Nasal cavity respiratory epithelium epithelial cell of viscerocranial mucosa (primary cell): ENCODE results near the gene ZW10. TPM values are rescaled to one million over a fixed set of nuclear protein-coding genes. Genes with fewer than 3 reads are reported as not detected.

Experiments used
- total RNA-seq: library from RNA; depleted of rRNA; stranded (reverse); fragments of >200 nt; gene quantifications from 2 replicates; pipeline ENCODE4 v1.2.3, GENCODE V29; 2014

ZW10 gene, protein sequence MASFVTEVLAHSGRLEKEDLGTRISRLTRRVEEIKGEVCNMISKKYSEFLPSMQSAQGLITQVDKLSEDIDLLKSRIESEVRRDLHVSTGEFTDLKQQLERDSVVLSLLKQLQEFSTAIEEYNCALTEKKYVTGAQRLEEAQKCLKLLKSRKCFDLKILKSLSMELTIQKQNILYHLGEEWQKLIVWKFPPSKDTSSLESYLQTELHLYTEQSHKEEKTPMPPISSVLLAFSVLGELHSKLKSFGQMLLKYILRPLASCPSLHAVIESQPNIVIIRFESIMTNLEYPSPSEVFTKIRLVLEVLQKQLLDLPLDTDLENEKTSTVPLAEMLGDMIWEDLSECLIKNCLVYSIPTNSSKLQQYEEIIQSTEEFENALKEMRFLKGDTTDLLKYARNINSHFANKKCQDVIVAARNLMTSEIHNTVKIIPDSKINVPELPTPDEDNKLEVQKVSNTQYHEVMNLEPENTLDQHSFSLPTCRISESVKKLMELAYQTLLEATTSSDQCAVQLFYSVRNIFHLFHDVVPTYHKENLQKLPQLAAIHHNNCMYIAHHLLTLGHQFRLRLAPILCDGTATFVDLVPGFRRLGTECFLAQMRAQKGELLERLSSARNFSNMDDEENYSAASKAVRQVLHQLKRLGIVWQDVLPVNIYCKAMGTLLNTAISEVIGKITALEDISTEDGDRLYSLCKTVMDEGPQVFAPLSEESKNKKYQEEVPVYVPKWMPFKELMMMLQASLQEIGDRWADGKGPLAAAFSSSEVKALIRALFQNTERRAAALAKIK
- 23.6 and 25.6 TPM in 2 replicates for total RNA-seq

GRCh38 chr11:113773416-113774173, at the start of gene ZW10:
Gene ZW10, minus strand, starts transcription at chr11:113773692. Its CDS starts 26 bp downstream, at chr11:113773666.

DNA sequence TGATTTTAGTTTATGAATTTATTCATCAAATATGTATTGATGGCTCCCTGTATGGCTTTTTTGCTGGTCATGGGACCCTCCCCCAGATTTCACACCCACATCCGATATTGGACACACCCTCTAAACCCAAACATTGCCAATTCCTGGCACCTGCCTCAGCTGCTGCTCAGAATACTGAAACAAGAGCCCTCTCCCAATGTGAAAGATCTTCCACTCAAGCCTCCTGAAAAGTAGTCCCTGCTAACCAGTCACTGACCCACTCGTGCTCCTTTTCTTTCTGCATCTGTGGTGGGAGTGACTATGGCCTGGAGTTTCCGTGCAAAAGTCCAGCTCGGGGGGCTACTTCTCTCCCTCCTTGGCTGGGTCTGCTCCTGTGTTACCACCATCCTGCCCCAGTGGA, 6.0 kb upstream of the ZW10 start, which contains the start of gene CLDN25:
CLDN25 (plus strand) TSS at position 301 of the 400 bp plus-strand sequence; CDS start at position 301, 0 bp downstream.

GRCh38 chr11:113705871-113706655, 67.4 kb downstream of the ZW10 start, which contains the start of gene TMPRSS5:
Gene TMPRSS5, minus strand, starts transcription at chr11:113706308. Its CDS starts 84 bp downstream, at chr11:113706224.

Other genes with a start within 250 kb of the ZW10 start
- gene TMPRSS5, start 67.4 kb downstream of the ZW10 start, total RNA-seq: under 0.01 and 0.14 TPM in 2 replicates
- gene CLDN25, start 6.1 kb upstream of the ZW10 start, total RNA-seq: not detected in 2 replicates
- gene USP28, start 101.9 kb upstream of the ZW10 start, total RNA-seq: 33.5 and 41.1 TPM in 2 replicates
- not detected in 2 replicates for gene HTR3B, start 131.1 kb upstream of the ZW10 start, total RNA-seq
- gene HTR3A, start 201.4 kb upstream of the ZW10 start, total RNA-seq: 0.14 TPM in 1 of 2 replicates, not detected in the other